Rectal smooth muscle tissue (tissue), 1 donor: ENCODE measurements around the gene C19orf47.
"Not testable (repeated sequence)": the region's sequence is repeated elsewhere in the genome, so short reads cannot be mapped to it uniquely, and the experiment has no call there.

Experiments
- H3K27ac ChIP-seq: one replicate; pipeline ENCODE4 v1.7.0; 2013; ENCODE audit warnings: low read depth, low read length, inconsistent platforms
- H3K27me3 ChIP-seq: one replicate; pipeline ENCODE4 v1.7.0; 2013; ENCODE audit warnings: low read length; ENCODE audit not compliant: control insufficient read depth, insufficient read depth
- H3K36me3 ChIP-seq: one replicate; pipeline ENCODE4 v1.7.0; 2013; ENCODE audit warnings: low read length; ENCODE audit not compliant: control insufficient read depth, insufficient read depth
- H3K4me1 ChIP-seq: one replicate; pipeline ENCODE4 v1.7.0; 2013; ENCODE audit warnings: low read length; ENCODE audit not compliant: control insufficient read depth, insufficient read depth
- H3K4me3 ChIP-seq: one replicate; pipeline ENCODE4 v1.7.0; 2013; ENCODE audit warnings: low read length
- H3K9ac ChIP-seq: one replicate; pipeline ENCODE4 v1.7.0; 2013; ENCODE audit warnings: low read length

C19orf47 gene

DNA sequence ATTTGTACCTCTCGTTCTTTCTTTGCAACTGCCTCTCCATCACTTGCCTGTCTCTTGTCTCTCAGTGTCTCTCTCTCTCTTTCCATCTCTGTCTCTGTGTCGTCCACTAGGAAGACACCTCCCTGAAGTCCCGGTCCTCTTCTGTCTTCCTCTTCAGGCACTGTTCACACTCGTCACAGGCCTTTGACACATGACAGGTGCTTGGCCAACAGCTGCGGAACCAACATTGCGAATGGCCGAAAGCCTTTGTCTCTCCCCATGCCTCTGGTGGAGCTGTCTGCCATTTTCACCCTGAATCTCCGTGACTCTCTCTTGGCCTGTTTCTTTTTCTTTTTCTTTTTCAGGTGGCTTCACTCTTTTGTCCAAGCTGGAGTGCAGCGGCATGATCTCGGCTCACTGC, 39.0 kb upstream of the C19orf47 start:
- H3K36me3 ChIP-seq = no peaks in the 10 kb centered on the region
- H3K27me3 ChIP-seq = no peaks in the 10 kb centered on the region
- no peak overlapping the region for H3K4me3 ChIP-seq
- H3K9ac ChIP-seq = no peak overlapping the region
- H3K4me1 ChIP-seq = no peaks in the 10 kb centered on the region
- no peak overlapping the region for H3K27ac ChIP-seq

DNA sequence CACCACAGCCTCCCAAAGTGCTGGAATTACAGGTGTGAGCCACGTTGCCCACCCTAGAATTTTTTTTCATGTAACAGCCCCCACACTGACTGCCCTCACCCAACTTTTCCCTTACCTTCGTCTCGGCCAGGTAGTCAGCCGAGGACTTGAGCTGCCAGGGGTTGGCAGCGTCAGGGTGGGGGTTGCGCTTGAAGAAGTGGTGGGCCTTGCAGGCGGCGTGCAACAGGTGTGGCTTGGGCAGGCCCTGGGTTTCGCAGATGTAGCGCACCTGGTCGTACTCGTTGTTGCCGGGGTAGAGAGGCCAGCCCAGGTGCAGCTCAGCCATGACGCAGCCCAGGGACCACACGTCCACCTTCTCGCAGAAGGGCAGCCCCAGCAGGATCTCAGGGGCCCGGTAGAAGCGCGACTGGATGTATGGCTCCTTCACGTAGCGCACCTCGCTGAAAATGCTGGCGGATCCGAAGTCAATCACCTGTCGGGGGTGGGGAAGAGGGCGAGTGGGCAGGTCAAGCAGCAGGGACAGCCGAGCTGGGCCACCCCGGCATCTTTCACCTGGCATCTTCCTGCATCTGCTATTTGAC, 35.6 kb upstream of the C19orf47 start:
- H3K36me3 ChIP-seq = peaks cover 2% of the 10 kb centered on the region
- no peaks in the 10 kb centered on the region for H3K27me3 ChIP-seq
- H3K4me1 ChIP-seq = no peaks in the 10 kb centered on the region
- no peak overlapping the region for H3K4me3 ChIP-seq
- no peak overlapping the region for H3K9ac ChIP-seq
- no peak overlapping the region for H3K27ac ChIP-seq

DNA sequence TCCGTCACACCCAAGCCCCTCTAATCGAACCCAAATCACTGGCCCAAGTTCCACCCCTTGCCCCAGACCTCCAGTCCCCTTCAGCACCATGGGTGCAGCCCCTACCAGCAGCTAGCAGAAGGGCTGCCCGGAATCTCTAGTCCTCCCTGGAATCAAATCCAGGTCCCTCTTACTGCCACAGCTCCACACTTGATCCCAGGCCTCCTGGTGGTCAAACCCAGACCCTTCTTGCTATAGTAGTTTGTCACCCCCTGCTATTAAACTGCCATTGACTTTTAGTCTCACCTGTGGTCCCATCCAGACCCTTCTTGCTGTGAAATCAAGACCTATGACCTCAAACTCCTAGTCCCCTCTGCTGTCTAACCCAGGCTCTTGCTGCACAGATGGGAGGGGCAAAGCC, 33.1 kb upstream of the C19orf47 start:
- no peak overlapping the region for H3K4me3 ChIP-seq
- H3K27ac ChIP-seq = no peak overlapping the region
- no peak overlapping the region for H3K9ac ChIP-seq
- H3K4me1 ChIP-seq = no peaks in the 10 kb centered on the region
- peaks cover 2% of the 10 kb centered on the region for H3K36me3 ChIP-seq
- no peaks in the 10 kb centered on the region for H3K27me3 ChIP-seq

DNA sequence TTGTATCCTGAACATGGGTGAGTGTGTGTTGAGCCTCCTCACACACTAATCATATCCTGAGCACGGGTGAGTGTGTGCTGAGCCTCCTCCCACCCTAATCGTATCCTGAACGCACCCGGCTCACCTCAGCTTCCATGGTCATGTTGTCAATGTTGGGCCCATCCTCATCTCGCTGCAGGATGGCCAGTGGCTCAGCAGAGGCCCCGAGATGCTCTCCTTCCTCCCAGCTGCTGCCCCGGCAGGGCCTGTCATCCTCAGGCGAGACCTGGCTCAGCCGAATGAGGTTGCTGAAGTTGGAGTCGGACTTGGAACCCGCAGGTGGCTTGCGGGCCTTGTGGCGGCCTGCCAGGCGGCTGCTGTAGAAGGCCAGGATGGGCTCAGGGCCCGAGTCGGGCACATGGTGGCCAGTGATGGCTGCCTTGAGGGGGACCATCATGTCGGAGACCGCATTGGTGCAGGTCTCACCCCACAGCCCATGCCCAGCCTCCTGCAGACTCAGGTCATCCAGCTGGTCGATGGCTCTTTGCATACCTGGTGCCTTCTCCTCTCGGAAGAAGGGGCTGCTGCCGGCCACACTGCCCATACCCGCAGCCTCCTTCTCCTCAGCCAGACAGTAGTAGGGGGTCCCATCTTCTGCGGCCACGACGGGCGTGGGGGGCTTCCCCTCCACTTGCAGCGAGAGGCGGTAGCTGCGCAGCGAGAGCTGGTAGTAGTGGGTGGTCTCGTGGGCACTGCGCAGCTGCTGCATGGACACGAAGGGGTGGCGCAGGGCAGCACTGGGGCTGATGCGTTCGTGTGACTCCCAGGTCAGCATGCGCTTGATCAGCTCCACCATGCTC, 32.2 kb upstream of the C19orf47 start:
- H3K4me1 ChIP-seq = no peaks in the 10 kb centered on the region
- no peak overlapping the region for H3K9ac ChIP-seq
- peaks cover 2% of the 10 kb centered on the region for H3K36me3 ChIP-seq
- H3K27me3 ChIP-seq = no peaks in the 10 kb centered on the region
- no peak overlapping the region for H3K27ac ChIP-seq
- H3K4me3 ChIP-seq = no peak overlapping the region

DNA sequence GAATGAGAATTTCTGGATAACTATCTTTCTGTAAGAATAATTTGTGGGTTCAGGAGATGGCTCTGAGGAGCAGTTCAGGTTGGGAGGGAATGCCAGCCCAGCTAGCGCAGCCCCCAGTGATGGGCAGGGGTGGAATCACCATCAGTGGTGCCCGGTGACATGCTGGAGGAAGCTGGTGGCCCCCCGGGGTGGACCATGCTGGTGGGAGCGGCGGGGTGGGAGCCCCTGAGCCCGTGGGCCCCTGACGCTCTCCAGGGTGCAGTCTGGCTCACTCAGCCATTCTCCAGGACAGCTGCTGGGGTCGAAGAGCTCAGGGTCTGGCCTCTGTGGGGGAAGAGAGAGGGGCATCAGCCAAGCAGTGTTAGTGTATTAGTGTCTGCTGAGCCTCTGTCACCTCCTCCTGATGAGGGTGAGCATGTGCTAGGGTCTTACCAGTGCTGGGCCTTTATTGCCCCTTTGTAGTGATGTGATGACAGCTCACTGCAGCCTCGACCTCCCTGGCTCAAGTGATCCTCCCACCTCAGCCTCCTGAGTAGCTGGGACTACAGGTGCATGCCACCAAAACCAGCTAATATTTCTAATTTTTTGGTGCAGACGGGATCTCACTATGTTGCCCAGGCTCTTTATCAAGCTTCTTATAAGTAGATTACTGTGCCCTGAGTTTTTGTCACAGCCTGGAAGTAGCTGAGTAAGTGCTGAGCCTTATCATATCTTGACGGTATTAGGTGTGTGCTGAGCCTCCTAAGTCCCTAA, 31.4 kb upstream of the C19orf47 start:
- no peak overlapping the region for H3K9ac ChIP-seq
- H3K4me3 ChIP-seq = no peak overlapping the region
- peaks cover 2% of the 10 kb centered on the region for H3K36me3 ChIP-seq
- H3K27ac ChIP-seq = no peak overlapping the region
- H3K4me1 ChIP-seq = no peaks in the 10 kb centered on the region
- no peaks in the 10 kb centered on the region for H3K27me3 ChIP-seq

DNA sequence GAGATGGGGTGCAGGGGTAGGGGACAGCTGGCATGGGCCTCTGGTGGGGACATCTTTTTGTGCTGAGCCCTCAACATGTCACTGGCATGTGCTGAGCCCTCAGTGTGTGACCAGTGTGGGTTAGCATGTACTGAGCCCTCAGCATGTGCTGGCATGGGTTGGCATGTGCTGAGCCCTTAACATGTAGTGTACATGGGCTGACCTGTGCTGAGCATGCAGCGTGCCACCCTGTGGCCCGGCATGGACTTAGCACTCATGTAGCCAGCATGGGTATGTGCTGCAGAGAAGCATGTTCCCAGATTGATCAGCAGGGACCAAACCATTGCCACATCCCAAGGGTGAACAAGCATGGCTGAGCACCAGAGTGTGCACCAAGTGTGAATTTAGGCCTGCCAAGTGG, 30.3 kb upstream of the C19orf47 start:
- Histone ChIP-seq H3K36me3 (peaks cover 8% of the 10 kb centered on the region), H3K27me3 (no peaks in the 10 kb centered on the region), H3K4me3 (no peak overlapping the region), H3K27ac (no peak overlapping the region), H3K4me1 (no peaks in the 10 kb centered on the region), H3K9ac (no peak overlapping the region)

DNA sequence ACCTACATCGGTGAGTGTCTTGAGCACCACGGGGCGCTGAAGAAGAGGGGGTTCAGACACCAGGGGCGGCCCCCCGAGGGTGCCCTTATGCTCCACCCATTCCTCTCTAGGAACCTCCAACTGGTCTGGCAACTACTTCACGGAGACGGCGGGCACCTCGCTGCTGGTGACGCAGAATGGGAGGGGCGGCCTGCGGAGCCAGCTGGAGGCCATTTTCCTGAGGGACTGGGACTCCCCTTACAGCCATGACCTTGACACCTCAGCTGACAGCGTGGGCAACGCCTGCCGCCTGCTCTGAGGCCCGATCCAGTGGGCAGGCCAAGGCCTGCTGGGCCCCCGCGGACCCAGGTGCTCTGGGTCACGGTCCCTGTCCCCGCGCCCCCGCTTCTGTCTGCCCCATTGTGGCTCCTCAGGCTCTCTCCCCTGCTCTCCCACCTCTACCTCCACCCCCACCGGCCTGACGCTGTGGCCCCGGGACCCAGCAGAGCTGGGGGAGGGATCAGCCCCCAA, 29.7 kb upstream of the C19orf47 start:
- H3K4me1 ChIP-seq = no peaks in the 10 kb centered on the region
- H3K9ac ChIP-seq = no peak overlapping the region
- H3K36me3 ChIP-seq = peaks cover 8% of the 10 kb centered on the region
- H3K4me3 ChIP-seq = no peak overlapping the region
- no peak overlapping the region for H3K27ac ChIP-seq
- H3K27me3 ChIP-seq = no peaks in the 10 kb centered on the region

DNA sequence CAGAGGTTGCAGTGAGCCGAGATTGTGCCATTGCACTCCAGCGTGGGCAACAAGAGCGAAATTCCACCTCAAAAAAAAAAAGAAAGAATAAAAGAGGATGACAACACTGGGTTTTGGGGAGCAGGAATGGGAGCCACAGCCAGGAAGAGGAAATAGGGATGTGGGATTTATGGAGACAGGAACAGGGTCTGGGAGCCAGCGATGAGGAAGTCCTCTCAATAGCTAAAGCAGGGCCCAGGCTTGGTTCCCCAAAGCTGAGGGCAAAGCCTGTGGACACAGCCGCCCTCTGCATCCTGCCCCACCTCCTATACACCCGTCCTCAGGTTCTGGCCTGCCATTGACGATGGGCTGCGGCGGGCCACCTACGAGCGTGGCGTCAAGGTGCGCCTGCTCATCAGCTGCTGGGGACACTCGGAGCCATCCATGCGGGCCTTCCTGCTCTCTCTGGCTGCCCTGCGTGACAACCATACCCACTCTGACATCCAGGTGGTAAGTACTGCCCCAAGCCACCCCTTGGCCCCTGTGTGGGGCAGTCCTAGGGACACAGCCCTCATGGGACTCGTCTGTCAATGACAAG, 28.2 kb upstream of the C19orf47 start:
- H3K36me3 ChIP-seq = peaks cover 15% of the 10 kb centered on the region
- H3K9ac ChIP-seq = no peak overlapping the region
- no peak overlapping the region for H3K27ac ChIP-seq
- H3K4me3 ChIP-seq = no peak overlapping the region
- H3K27me3 ChIP-seq = no peaks in the 10 kb centered on the region
- H3K4me1 ChIP-seq = no peaks in the 10 kb centered on the region

DNA sequence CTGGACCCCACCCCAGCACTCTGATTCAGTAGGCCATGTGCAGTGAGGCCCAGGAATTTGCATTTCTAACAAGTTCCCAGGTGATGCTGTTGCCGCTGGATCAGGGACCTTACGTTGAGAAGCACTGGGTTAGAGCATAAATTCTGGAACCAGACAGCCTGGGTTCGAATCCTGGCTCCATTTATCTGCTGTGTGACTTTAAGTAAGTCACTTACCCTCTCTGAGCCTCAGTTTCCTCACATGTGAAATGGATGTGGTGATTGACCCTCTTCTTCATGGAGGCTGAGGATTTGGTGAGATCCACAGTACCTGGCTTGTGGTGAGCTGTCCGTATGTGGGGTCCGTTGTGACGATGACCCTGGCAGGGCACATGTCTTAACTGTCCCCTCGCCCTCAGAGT, 25.9 kb upstream of the C19orf47 start:
- Histone ChIP-seq H3K4me1 (no peaks in the 10 kb centered on the region), H3K27ac (no peak overlapping the region), H3K27me3 (no peaks in the 10 kb centered on the region), H3K9ac (no peak overlapping the region), H3K4me3 (no peak overlapping the region), H3K36me3 (peaks cover 17% of the 10 kb centered on the region)

DNA sequence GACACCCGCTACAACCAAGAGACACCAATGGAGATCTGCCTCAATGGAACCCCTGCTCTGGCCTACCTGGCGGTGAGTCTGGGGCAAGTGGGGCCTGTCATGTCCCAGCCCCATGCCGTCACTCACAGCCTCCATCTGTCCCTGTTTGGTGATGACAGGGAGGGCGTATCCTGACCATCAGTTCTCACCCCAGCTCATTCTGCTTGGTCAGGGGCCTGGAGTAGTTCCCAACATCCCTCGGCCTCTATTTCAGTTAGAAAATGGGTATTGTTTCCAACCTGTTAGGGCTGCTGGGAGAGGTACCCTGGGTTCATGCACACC, 23.6 kb upstream of the C19orf47 start:
- H3K4me1 ChIP-seq = no peaks in the 10 kb centered on the region
- H3K27me3 ChIP-seq = no peaks in the 10 kb centered on the region
- no peak overlapping the region for H3K9ac ChIP-seq
- peaks cover 22% of the 10 kb centered on the region for H3K36me3 ChIP-seq
- H3K27ac ChIP-seq = no peak overlapping the region
- no peak overlapping the region for H3K4me3 ChIP-seq

DNA sequence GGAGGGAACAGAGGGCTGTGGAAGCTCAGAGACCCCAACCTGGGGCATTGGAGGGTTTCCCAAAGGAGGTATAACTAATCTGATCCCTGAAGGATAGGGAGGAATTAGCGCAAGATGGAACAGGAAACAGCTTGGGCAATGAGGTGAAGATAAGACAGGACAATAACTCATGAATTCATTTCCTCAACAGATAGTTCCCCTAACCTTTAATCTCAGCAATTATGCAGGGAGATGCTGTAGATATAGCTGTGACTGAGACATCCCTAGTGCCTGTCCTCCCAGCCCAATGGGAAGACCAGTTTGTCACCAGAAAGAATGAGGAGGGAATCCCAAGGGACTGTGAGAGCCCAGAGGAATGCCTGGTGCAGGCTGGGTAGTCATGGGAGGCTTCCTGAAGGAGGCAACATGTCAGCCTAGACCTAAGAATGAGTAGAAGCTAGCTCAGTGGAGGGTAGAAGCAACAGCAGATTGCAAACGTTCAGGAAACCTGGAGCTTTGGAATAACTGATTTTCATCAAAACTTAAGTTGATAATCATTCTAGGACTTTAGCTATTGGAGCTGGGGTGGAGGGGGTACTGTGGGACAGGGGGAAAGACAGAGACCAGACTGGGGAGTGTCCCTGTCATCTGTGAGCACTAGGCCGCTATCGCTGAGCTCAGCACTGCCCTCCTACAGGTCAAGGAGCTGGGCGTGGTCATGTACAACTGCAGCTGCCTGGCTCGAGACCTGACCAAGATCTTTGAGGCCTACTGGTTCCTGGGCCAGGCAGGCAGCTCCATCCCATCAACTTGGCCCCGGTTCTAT, 23.0 kb upstream of the C19orf47 start:
- no peak overlapping the region for H3K27ac ChIP-seq
- H3K36me3 ChIP-seq = peaks cover 22% of the 10 kb centered on the region

DNA sequence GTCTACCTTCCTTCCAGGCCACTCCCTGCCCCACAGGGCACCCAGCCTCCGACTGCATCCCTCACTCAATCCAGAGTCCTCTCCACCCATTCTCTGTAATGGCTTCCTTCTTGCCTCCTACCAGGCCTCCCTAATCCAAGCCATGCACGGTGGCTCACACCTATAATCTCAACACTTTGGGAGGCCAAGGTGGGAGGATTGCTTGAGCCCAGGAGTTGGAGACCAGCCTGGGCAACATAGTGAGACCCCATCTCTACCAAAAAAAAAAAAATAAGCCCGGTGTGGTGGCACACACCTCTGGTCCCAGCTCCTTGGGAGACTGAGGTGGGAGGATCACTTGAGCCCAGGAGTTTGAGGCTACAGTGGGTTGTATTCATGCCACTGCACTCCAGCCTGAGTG, 22.1 kb upstream of the C19orf47 start:
- peaks cover 22% of the 10 kb centered on the region for H3K36me3 ChIP-seq
- not testable (repeated sequence) for H3K4me3 ChIP-seq, H3K4me1 ChIP-seq, H3K27ac ChIP-seq, H3K9ac ChIP-seq, H3K27me3 ChIP-seq

More for the DNA sequence above, 23.0 kb upstream of the C19orf47 start:
- Histone ChIP-seq H3K27me3 (no peaks in the 10 kb centered on the region), H3K4me1 (no peaks in the 10 kb centered on the region), H3K9ac (no peak overlapping the region), H3K4me3 (no peak overlapping the region)
